A673 (cell line): ENCODE results near the gene SLC22A5.

Experiments
- CTCF ChIP-seq: fragments of 300-800, 200-600 bp; sonication (generic); conservative IDR thresholded peaks from 2 replicates; pipeline ENCODE4 v1.5.1; 2017; ENCODE audit warnings: low read depth, mild to moderate bottlenecking, antibody characterized with exemption, low read length, moderate library complexity, mixed read lengths
- EZH2 ChIP-seq: fragments of 200-600 bp; sonication (generic); IDR thresholded peaks from 2 replicates; pipeline ENCODE4 v1.6.1; 2017; ENCODE audit warnings: borderline replicate concordance, low read depth, mild to moderate bottlenecking, mixed read lengths, antibody characterized with exemption, low read length; ENCODE audit not compliant: poor library complexity, severe bottlenecking

GRCh38 chr5:132420706-132421272 lies 51.3 kb downstream of the SLC22A5 start:
- no peak for TF ChIP-seq CTCF
- no peak for TF ChIP-seq EZH2
